TTC549 (cell line): Measurements from ENCODE around the gene ZNF729.
"Not testable (repeated sequence)": the region's sequence is repeated elsewhere in the genome, so short reads cannot be mapped to it uniquely, and the experiment has no call there.

Experiments used
- FAIRE-seq: peaks from 2 replicates; lab custom pipeline; 2012; peaks lifted over from hg19 to GRCh38; lab: Jason Lieb, UNC

ZNF729 gene

DNA sequence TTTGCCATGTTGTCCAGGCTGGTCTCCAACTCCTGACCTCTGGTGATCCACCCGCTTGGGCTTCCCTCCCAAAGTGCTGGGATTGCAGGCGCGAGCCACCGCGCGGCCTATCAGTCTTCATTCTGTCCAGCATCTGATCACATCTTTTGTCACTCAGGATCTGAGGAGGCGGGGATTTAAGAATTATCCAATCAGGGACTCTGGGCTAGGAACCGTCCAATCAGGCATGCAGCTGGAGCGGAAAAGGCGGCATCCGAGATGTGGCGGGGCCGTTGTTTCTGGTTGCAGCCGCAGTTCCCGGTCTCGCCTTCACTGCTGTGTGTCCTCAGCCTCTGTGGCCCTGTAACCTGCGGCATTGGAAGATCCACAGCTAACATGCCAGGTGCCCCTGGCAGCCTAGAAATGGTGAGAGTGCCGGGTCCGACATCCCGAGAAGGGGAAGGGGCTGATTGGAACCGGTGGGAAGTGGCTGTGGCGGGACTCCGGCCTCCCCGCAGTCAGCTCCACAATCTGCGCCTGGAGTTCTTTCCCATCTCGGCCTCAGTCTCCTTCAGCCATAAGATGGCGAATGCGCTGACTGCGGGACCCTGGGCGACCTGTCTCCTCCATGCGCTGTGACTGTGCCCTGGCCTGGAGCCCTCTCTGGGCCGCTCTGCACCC lies at the start of gene ZNF729:
Gene ZNF729, plus strand, starts transcription at position 291 of the 660 bp plus-strand sequence. Its CDS starts 85 bp downstream, at position 376.
- FAIRE-seq = no peak

DNA sequence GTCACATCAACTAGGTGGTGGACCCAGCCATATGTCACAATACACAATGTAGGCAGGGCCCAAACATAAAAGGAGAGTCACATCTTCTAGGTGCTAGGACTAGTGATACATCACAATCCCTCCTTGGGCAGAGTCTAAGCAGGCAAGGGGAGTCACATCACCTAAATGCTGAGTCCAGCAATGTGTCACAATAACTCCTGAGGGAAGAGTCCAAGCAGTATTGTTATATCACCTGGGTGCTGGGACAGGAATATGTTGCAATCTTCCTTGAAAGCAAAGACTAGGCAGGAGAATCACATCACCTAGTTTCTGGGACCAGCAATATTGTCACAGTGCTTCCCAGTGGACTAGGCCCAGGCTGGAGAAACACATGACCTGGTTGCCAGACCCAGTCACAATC lies 29.4 kb upstream of the ZNF729 start:
- FAIRE-seq = no peak

DNA sequence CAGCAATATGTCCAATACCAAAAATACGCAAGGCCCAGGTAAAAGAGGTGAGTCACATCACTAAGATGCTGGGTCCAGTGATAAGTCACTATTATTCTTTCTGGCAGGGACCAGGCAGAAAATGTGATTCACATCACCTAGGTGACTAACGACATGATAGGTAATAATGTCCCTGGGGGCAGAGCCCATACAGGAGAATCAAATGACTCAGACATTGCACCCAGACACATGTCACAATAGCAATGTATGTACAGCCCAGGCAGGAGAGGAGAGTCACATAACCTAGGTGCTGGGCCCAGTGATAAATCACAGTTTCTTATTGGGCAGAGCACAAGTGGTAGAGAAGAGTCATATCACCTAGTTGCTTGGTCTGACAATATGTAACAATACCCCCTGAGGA lies 28.9 kb upstream of the ZNF729 start:
- no peak for FAIRE-seq

DNA sequence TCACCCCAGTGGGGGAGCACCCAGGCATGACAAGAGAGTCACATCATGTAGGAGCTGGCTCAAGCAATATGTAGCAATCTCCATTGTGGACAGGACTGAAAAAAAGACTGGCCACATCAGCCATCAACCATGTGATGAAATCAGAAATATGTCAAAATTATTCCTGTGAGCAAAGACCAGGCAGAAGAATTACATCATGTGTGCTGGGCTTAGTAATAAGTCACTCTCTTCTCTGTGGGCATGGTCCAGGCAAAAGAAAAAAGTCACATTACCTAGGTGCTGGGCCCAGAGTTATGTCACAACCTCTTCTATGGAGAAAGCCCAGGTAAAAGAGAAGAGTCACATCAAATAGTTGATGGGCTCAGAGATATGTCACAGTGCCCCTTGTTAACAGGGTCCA lies 28.3 kb upstream of the ZNF729 start:
- FAIRE-seq = no peak

DNA sequence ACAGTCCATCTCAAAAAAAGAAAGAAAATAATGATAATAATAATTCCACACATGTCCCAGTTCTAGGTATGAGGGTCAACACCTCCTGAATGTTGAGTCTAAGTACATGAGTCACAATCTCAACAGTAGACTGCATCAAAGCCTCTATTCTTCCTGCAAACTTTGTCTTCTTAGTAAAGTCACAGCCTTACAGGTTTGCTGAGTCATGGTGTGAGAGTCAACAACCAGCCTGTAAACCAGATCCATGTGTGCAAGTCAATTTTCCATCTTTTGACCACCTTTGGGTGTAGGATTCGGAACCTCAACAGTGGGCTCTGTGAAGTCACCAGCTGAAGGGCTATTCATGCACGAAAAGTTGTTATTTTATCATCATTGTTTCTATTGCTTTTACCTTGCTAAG lies 25.7 kb upstream of the ZNF729 start:
- no peak for FAIRE-seq

DNA sequence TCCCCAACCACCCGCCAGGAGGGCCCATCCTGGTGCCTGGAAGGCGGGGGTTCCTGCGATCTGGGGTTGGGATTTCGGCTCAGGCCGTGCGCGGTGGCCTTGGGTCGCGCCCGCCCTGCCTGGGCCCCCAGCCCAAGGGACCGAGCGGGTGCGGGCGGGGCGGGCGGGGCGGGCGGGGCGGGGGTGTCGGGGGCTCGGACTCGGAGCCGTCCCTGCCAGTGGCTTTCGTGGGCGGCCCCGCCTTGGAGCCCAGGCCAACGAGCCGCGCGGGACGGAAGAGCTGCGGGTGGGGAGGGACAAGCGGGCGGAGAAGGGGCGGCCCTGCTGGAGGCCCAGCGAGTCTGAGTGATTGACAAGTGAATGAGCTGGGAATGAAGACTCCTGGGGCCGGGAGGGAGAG lies 24.6 kb upstream of the ZNF729 start:
- FAIRE-seq = no peak

DNA sequence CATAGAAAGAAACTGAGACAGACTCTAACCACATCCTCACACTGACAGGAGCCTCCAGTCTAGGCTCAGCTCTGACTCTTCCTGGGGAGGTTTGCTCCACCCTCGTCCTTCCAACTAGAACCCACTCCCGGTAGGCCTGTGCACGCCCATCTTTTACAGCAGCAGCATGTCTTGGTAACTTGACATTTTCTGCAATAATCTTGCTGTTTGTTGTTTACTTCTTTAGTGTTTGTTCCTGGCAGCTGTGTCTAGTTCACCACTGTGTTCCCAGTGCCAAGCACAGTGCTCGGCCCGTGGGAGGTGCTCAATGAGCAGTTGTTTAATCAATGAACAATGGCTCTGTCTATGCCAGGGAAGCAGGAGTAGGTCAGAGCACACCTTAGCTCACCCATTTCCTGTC lies 23.1 kb upstream of the ZNF729 start:
- FAIRE-seq = no peak

DNA sequence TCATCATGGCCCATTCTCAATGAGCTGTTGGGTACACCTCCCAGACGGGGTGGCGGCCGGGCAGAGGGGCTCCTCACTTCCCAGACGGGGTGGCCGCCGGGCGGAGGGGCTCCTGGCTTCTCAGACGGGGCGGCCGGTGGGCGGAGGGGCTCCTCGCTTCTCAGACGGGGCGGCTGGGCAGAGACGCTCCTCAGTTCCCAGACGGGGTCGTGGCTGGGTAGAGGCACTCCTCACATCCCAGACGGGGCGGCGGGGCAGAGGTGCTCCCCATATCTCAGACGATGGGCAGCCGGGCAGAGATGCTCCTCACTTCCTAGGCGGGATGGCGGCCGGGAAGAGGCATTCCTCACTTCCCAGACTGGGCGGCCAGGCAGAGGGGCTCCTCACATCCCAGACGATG lies 35.3 kb downstream of the ZNF729 start:
- not testable (repeated sequence) for FAIRE-seq

DNA sequence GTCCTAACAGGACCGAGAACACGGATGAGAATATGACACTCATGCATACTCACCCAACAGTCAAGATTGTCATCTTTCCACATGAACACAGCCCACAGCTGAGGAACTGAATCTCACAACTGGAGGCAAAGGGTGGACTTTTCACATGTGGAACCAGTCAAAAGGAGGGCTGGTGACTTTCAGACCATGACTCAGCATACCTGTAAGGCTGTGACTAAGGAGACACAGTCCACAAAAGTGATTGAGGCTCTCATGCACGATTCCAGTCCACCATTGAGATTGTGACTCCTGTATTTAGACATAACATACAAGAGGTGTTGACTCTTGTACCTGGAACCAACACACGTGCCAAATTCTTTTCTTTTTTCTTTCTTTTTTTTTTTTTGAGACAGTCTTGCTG lies 40.0 kb downstream of the ZNF729 start:
- FAIRE-seq = no peak

DNA sequence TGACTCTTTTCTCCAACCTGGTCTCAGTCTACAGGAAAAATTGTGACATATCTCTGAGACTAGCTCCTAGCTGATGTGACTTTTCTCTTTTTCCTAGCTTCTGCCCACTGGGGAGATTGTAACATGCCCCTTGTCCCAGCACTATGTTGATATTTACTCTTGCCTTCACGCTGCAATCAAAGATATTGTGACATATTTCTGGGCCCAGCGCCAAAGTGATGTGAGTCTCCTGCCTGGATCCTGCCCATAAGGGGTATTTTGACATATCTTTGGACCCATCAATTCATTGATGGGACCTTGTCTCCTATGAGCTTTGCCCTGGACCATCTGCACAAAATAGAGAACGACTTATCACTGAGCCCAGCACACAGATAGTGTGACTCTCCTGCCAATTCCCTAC lies 41.1 kb downstream of the ZNF729 start:
- no peak for FAIRE-seq

DNA sequence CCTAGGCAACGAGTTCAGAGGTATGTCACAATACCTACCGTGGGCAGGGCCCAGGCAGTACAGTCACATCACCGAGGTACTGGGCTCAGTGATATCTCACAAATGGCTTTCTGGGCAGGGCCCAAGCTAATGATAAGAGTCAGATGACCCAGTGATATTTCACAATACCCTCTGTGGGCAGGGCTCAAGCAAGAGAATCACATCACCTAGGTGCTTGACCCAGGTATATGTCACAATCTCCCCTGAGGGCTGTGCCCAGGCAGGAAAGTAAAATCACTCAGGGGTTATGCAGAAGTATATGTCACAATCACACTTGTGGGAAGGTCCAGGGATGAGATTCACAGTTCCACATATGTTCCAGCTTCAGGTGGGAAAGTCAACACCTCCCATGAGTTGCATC lies 45.3 kb downstream of the ZNF729 start:
- no peak for FAIRE-seq

DNA sequence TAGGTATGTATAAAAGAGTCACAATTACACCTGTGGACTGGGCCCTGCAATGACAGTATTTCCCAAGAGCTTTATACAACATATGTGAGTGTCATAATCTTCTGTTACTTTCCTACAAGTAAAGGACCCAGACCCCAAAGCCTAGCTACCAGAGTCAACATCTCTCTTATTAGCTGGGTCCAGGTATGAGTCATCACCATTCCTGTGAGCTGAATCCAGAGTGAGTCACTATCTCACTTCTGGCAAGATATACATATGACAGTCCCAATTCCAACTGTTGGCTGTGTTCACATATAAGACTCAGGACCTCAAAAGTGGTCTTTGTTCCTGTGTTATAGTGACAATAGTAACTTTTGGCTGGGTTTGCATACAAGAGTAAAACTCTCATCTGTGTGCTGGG lies 46.7 kb downstream of the ZNF729 start:
- FAIRE-seq = no peak

DNA sequence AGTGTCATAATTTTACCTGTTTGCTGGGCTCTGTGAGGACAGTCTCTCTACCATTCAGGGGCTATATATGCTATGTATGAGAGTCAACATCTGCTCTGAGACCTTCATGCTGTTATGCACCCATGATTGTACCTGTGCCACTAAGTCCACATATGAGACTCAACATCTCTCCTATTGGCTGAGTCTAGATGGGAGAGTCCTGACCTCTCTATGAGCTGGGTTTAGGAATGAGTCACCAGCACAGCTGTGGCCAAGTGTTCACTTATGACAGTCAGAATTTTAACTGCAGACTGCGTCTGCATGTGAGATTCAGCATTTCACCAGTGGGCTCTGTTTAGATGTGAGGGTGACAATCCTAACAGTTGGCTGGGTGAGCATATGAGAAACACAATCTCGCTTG lies 49.5 kb downstream of the ZNF729 start:
- FAIRE-seq = no peak

DNA sequence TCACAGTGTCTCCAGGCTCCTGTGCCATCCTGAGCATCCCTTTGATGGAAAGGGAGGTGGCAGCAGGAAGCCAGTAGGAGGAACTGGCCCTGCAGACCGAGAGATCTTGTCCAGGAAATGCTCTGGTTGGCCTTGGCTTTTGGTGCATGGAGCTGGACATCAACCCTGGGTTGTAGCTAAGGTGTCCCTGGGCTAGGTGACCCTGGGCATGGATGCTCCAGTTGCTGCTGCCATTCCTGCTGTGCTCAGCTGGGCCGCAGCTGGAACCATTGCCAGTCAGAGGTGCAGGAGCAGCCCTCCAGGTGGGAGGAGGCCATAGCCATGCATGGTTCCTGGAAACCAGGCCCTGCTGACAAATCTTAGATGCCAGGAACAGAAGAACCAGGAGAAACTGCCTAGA lies 68.4 kb downstream of the ZNF729 start:
- no peak for FAIRE-seq
